B cell (primary cell): ENCODE data around the gene DGCR2. TPM values are rescaled to one million over a fixed set of nuclear protein-coding genes. Genes with fewer than 3 reads are reported as not detected.

Experiments used
- ATAC-seq: fragments of 200-7000 bp; cut with Tn5 transposase; one replicate; pipeline ENCODE4 v1.10.0; 2021; ENCODE audit warnings: low read depth, mild to moderate bottlenecking, moderate number of reproducible peaks, moderate library complexity
- CTCF ChIA-PET: fragments of 350-600 bp; sonication (Branson Sonifier 250); formaldehyde crosslinking; loops from one replicate; lab custom pipeline; 2021; ENCODE audit warnings: antibody characterized with exemption, inconsistent platforms; lab: Charles Lee
- POLR2A ChIA-PET: fragments of 350-600 bp; sonication (Branson Sonifier 250); formaldehyde crosslinking; loops from one replicate; lab custom pipeline; 2021; ENCODE audit warnings: antibody characterized with exemption; lab: Charles Lee
- DNase-seq: peaks from one replicate; pipeline ENCODE4 v3.0.0; 2013
- H2AFZ ChIP-seq: 2 replicates; pipeline ENCODE4 v1.6.1; 2012; ENCODE audit warnings: mild to moderate bottlenecking, low read depth, low read length; ENCODE audit not compliant: insufficient read depth, poor library complexity, severe bottlenecking
- H3K27ac ChIP-seq, 2 donors: 1 replicate in 1 of 2; 2 replicates in 1 of 2; pipeline ENCODE4 v1.5.1; 2012 to 2013; ENCODE audit warnings: low read length in 2 of 2, mild to moderate bottlenecking in 2 of 2, moderate library complexity in 1 of 2
- H3K27me3 ChIP-seq, 4 experiments: fragments of 200-600 bp in 1 of 4; sonication (generic) in 1 of 4; replicated peaks in 1 of 4; 1 replicate in 2 of 4; 2 replicates in 2 of 4; pipeline versions ENCODE4 v1.6.1 to v1.7.0; 2013 to 2016; ENCODE audit warnings: low read length in 3 of 4, mild to moderate bottlenecking in 2 of 4, mixed read lengths in 1 of 4, moderate library complexity in 1 of 4; ENCODE audit not compliant: insufficient read depth in 4 of 4, control insufficient read depth in 3 of 4; ENCODE audit errors: control extremely low read depth in 1 of 4
- H3K36me3 ChIP-seq, 2 experiments: replicated peaks in 1 of 2; 1 replicate in 1 of 2; 2 replicates in 1 of 2; pipeline versions ENCODE4 v1.6.1 to v1.7.1; 2013; ENCODE audit warnings: low read length in 1 of 2; ENCODE audit not compliant: insufficient read depth in 2 of 2, control insufficient read depth in 1 of 2; ENCODE audit errors: control extremely low read depth in 1 of 2, extremely low read depth in 1 of 2
- H3K4me1 ChIP-seq, 2 donors: fragments of 200-600 bp in 1 of 2; sonication (generic) in 1 of 2; 1 replicate in 1 of 2; 2 replicates in 1 of 2; pipeline versions ENCODE4 v1.5.1 to v1.6.1; 2013 to 2017; ENCODE audit warnings: low read length in 2 of 2; ENCODE audit not compliant: control insufficient read depth in 2 of 2, insufficient read depth in 2 of 2
- H3K4me2 ChIP-seq: replicated peaks from 2 replicates; pipeline ENCODE3; 2012; ENCODE audit warnings: mild to moderate bottlenecking, low read depth, low read length; ENCODE audit not compliant: poor library complexity, severe bottlenecking
- H3K4me3 ChIP-seq, 5 experiments: fragments of 200-600 bp in 1 of 5; sonication (generic) in 1 of 5; 1 replicate in 3 of 5; 2 replicates in 2 of 5; pipeline versions ENCODE4 v1.5.1 to v1.7.0; 2011 to 2016; ENCODE audit warnings: low read length in 4 of 5, mild to moderate bottlenecking in 4 of 5, low read depth in 2 of 5, control low read depth in 1 of 5, moderate library complexity in 1 of 5; ENCODE audit not compliant: insufficient read depth in 1 of 5; ENCODE audit errors: control extremely low read depth in 1 of 5, extremely low read depth in 1 of 5
- H3K79me2 ChIP-seq: fragments of 200-600 bp; sonication (generic); one replicate; pipeline ENCODE4 v1.6.0; 2016; ENCODE audit warnings: low read length; ENCODE audit not compliant: control insufficient read depth, insufficient read depth
- H3K9ac ChIP-seq: fragments of 200-600 bp; sonication (generic); 2 replicates; pipeline ENCODE4 v1.6.1; 2017; ENCODE audit warnings: mild to moderate bottlenecking, low read length, moderate library complexity
- H3K9me3 ChIP-seq, 3 donors: one replicate each; pipeline versions ENCODE4 v1.6.1 to v1.7.1; 2013; ENCODE audit warnings: low read length in 2 of 3; ENCODE audit not compliant: control insufficient read depth in 2 of 3, insufficient read depth in 1 of 3; ENCODE audit errors: control extremely low read depth in 1 of 3
- H4K20me1 ChIP-seq: 2 replicates; pipeline ENCODE4 v1.6.0; 2012; ENCODE audit warnings: mild to moderate bottlenecking, low read length; ENCODE audit not compliant: insufficient read depth, control insufficient read depth, poor library complexity, severe bottlenecking
- H3K27ac Mint-ChIP-seq: one replicate; pipeline ENCODE4 v1.8.0; 2021; ENCODE audit warnings: mixed read lengths
- H3K27me3 Mint-ChIP-seq: one replicate; pipeline ENCODE4 v1.8.0; 2021; ENCODE audit warnings: mixed read lengths
- H3K4me1 Mint-ChIP-seq: one replicate; pipeline ENCODE4 v1.8.0; 2021; ENCODE audit warnings: mixed read lengths
- H3K4me3 Mint-ChIP-seq: one replicate; pipeline ENCODE4 v1.8.0; 2021; ENCODE audit warnings: mixed read lengths
- H3K9me3 Mint-ChIP-seq: one replicate; pipeline ENCODE4 v1.8.0; 2022; ENCODE audit warnings: mixed read lengths; ENCODE audit not compliant: insufficient read depth
- EZH2 ChIP-seq: IDR thresholded peaks from 2 replicates; pipeline ENCODE4 v1.6.1; 2012; ENCODE audit warnings: borderline replicate concordance, low read depth, mild to moderate bottlenecking, moderate library complexity, low read length; ENCODE audit not compliant: insufficient read depth, poor library complexity, severe bottlenecking
- WGBS: methylation state at CpG from one replicate; pipeline ENCODE4 v1.1.5; 2013; ENCODE audit warnings: missing lambda C conversion rate; ENCODE audit not compliant: insufficient coverage; 5-methylcytosine and 5-hydroxymethylcytosine counted together
- intact Hi-C: fragments of 100-400 bp; cut with micrococcal nuclease; formaldehyde crosslinking; loops from one replicate; pipeline ENCODE4 v1.10.0; 2022
- polyA plus RNA-seq: library from polyadenylated mRNA; depleted of rRNA; stranded (reverse); fragments of >200 nt; gene quantifications from 2 replicates; pipeline ENCODE4 v1.2.3, GENCODE V29; 2012
- total RNA-seq, 2 donors: library from RNA; stranded (reverse); fragments of 120-200 nt in 1 of 2; gene quantifications; 1 replicate in 1 of 2; 2 replicates in 1 of 2; pipeline versions ENCODE4 v1.2.3 to v1.2.4, GENCODE V29; 2013 to 2022
- TF ChIP-seq, protein P1 (sequence below): fragments of 200-600 bp; IDR thresholded peaks from one replicate; pipeline ENCODE4 v1.8.0; 2022; ENCODE audit warnings: antibody characterized with exemption, mild to moderate bottlenecking

DGCR2 gene
- total and polyA plus RNA-seq, 2 donors (not counting 1 experiment from before 2014, with no cell fraction given), result 28.8 to 49.5 TPM

DNA sequence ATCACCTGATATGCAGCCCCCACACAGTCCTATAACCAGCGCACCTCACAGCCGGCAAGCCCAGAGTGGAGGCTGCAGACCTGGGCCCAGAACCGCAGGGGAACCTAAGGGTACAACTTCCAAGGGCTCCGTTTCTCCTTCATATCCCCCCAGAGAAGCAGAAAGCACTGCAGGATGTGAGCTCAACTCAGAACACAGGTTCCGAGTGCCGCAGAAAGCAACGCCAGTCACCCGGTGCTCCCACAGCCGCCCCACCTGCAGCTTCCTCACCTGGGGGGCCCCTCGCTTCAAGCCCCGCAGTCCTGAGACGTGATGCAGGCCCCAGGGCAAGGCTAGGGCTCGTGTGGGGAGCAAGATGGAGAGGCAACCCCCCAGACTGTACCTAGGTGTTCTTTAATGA is 11.3 kb upstream of the DGCR2 start:
- 96% methylated on average over 13 of the region's 13 CpGs for WGBS
- ATAC-seq, result no peak
- POLR2A ChIA-PET, result no interaction called here

DNA sequence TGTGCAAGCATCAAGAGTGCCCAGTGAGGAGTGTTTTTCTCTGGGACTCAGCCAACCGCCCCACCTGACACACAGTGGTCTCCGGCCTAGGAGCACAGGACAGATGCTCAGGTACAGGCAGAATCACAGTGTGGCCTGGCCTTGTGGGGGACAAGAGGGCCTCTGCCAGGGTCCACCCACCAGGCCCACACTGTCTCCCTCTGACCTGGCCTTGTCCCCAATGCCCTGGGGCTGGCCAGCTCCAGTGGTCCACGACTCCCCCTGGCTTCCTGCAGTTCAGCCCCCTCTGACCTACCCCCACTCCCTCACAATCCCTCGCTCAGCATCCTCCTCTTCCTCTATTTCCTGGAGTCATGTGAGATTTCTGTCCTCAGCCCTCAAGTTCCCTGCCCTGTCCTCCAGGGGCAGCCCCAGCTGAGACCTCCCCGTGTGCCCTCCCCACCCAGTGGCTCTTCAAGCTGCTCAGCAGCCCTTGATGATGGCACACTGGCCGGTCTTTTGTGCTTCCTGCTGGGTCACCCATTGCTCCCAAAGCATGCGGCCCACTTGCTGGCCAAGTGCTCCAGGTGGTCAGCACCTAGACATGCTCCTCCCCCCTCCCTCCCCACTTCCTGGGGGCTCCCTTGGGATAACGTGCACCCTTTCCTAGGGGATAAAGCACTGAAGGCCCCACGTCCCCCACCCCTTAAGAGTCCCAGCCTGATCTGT is 10.6 kb upstream of the DGCR2 start:
- POLR2A ChIA-PET, result no interaction called here
- ATAC-seq, result no peak
- no peak overlapping the region for H3K9ac ChIP-seq

More for the DNA sequence above, 11.3 kb upstream of the DGCR2 start:
- H3K79me2 ChIP-seq, result no peaks in the 10 kb centered on the region
- Mint-ChIP-seq H3K27ac (no peak overlapping the region), H3K4me1 (no peaks in the 10 kb centered on the region), H3K4me3 (no peak overlapping the region), H3K27me3 (no peaks in the 10 kb centered on the region), H3K9me3 (no peaks in the 10 kb centered on the region)
- TF ChIP-seq, protein P1, sequence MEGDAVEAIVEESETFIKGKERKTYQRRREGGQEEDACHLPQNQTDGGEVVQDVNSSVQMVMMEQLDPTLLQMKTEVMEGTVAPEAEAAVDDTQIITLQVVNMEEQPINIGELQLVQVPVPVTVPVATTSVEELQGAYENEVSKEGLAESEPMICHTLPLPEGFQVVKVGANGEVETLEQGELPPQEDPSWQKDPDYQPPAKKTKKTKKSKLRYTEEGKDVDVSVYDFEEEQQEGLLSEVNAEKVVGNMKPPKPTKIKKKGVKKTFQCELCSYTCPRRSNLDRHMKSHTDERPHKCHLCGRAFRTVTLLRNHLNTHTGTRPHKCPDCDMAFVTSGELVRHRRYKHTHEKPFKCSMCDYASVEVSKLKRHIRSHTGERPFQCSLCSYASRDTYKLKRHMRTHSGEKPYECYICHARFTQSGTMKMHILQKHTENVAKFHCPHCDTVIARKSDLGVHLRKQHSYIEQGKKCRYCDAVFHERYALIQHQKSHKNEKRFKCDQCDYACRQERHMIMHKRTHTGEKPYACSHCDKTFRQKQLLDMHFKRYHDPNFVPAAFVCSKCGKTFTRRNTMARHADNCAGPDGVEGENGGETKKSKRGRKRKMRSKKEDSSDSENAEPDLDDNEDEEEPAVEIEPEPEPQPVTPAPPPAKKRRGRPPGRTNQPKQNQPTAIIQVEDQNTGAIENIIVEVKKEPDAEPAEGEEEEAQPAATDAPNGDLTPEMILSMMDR, result no peak
- TF ChIP-seq EZH2, result no peak
- no peaks in the 10 kb centered on the region for H3K9me3 ChIP-seq
- H3K36me3 ChIP-seq, result peaks cover 2 to 38% of the 10 kb centered on the region in 2 experiments
- no peak overlapping the region for H3K27ac ChIP-seq
- peaks cover 11% of the 10 kb centered on the region for H4K20me1 ChIP-seq
- DNase-seq, result no peak
- H3K27me3 ChIP-seq, result no peaks in the 10 kb centered on the region
- CTCF ChIA-PET, result interaction anchor here (0.7 to 1.6 kb wide), 3 partner anchors 11 to 46 kb away, joined by 3 to 6 read pairs (median 5); partner anchors contain the start of gene ESS2
- no peak overlapping the region for H3K9ac ChIP-seq
- no peak overlapping the region for H3K4me2 ChIP-seq
- H3K4me3 ChIP-seq, result no peak overlapping the region
- intact Hi-C loops, result no loop called here
- H2AFZ ChIP-seq, result no peak overlapping the region
- H3K4me1 ChIP-seq, result no peaks in the 10 kb centered on the region

More for the DNA sequence above, 10.6 kb upstream of the DGCR2 start:
- Histone ChIP-seq H3K27me3 (no peaks in the 10 kb centered on the region), H3K36me3 (peaks cover 2 to 32% of the 10 kb centered on the region in 2 experiments), H3K9me3 (no peaks in the 10 kb centered on the region), H3K27ac (no peak overlapping the region), H4K20me1 (peaks cover 11% of the 10 kb centered on the region), H3K4me3 (no peak overlapping the region), H3K4me2 (no peak overlapping the region), H2AFZ (no peak overlapping the region), H3K4me1 (no peaks in the 10 kb centered on the region), H3K79me2 (no peaks in the 10 kb centered on the region)
- 94% methylated on average over 7 of the region's 9 CpGs for WGBS
- intact Hi-C loops, result no loop called here
- no peaks in the 10 kb centered on the region for H3K9me3 Mint-ChIP-seq
- H3K4me3 Mint-ChIP-seq, result no peak overlapping the region
- TF ChIP-seq, protein P1, result no peak
- TF ChIP-seq EZH2, result no peak
- no peak for DNase-seq
- H3K27me3 Mint-ChIP-seq, result no peaks in the 10 kb centered on the region
- CTCF ChIA-PET, result interaction anchor here (1.6 kb wide), 1 partner anchor 12 kb away, joined by 6 read pairs; the partner anchor contains the start of gene ESS2
- no peak overlapping the region for H3K27ac Mint-ChIP-seq
- no peaks in the 10 kb centered on the region for H3K4me1 Mint-ChIP-seq
